Thymus (tissue), 11 donors: ENCODE results near the gene AGK. TPM values are rescaled to one million over a fixed set of nuclear protein-coding genes. Genes with fewer than 3 reads are reported as not detected.

Experiments
- DNase-seq, 9 donors: peaks; one replicate each; pipeline ENCODE4 v3.0.0-alpha.2; 2013; ENCODE audit warnings: low spot score in 9 of 9, low read depth in 6 of 9, missing footprints in 1 of 9
- H3K27ac ChIP-seq, 2 donors: one replicate each; pipeline ENCODE4 v1.5.1; 2013; ENCODE audit warnings: control low read depth in 1 of 2, low read depth in 1 of 2, low read length in 1 of 2, mild to moderate bottlenecking in 1 of 2, moderate library complexity in 1 of 2
- H3K27me3 ChIP-seq, 2 donors: one replicate each; pipeline ENCODE4 v1.5.1; 2013; ENCODE audit warnings: low read length in 1 of 2; ENCODE audit not compliant: control insufficient read depth in 2 of 2, insufficient read depth in 1 of 2
- H3K36me3 ChIP-seq, 2 donors: one replicate each; pipeline ENCODE4 v1.5.1; 2013; ENCODE audit warnings: low read length in 1 of 2, mild to moderate bottlenecking in 1 of 2, moderate library complexity in 1 of 2; ENCODE audit not compliant: control insufficient read depth in 2 of 2, insufficient read depth in 2 of 2
- H3K4me1 ChIP-seq, 2 donors: one replicate each; pipeline ENCODE4 v1.5.1; 2013; ENCODE audit warnings: low read length in 2 of 2; ENCODE audit not compliant: control insufficient read depth in 2 of 2, insufficient read depth in 2 of 2
- H3K4me3 ChIP-seq, 2 donors: one replicate each; pipeline ENCODE4 v1.5.1; 2013; ENCODE audit warnings: low read length in 2 of 2, control low read depth in 1 of 2, mild to moderate bottlenecking in 1 of 2
- H3K9me3 ChIP-seq, 2 donors: one replicate each; pipeline ENCODE4 v1.5.1; 2013; ENCODE audit warnings: low read length in 1 of 2, mild to moderate bottlenecking in 1 of 2; ENCODE audit not compliant: control insufficient read depth in 2 of 2, insufficient read depth in 1 of 2
- WGBS: extraction: QIAGEN DNeasy Blood & Tissue Kit; methylation state at CpG from one replicate; pipeline ENCODE4 v1.1.7; 2013; 5-methylcytosine and 5-hydroxymethylcytosine counted together
- polyA plus RNA-seq: library from polyadenylated mRNA; stranded (reverse); fragments of 200-250 nt; gene quantifications from one replicate; pipeline ENCODE4 v1.2.3, GENCODE V29; 2013
- total RNA-seq: library from RNA; stranded (reverse); fragments of 120-200 nt; gene quantifications from one replicate; pipeline ENCODE4 v1.2.4, GENCODE V29; 2013
- donor health status: healthy.

AGK gene
- total and polyA plus RNA-seq, 2 donors, result 17.5 to 25.6 TPM

DNA sequence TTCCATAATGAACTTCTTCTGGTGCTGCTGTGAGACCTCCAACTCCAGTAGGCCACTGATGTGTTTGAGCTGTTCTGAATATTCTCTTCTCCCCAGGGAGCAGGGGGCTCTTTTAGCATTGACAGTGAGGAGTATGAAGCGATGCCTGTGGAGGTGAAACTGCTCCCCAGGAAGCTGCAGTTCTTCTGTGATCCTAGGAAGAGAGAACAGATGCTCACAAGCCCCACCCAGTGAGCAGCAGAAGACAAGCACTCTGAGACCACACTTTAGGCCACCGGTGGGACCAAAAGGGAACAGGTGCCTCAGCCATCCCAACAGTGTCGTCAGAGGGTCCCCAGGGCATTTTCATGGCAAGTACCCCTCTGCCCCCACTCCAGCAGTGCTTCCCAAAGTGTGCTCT is 101.5 kb downstream of the AGK start:
- Histone ChIP-seq H3K27me3 (no peaks in the 10 kb centered on the region), H3K27ac (no peak overlapping the region), H3K36me3 (peaks cover 0 to 30% of the 10 kb centered on the region in 2 donors), H3K9me3 (no peaks in the 10 kb centered on the region), H3K4me1 (no peaks in the 10 kb centered on the region), H3K4me3 (no peak overlapping the region)
- DNase-seq, result no peak
- WGBS, result 81% methylated on average over 3 of the region's 3 CpGs

- DNase-seq, result peak; percentile 27 to 86 (median 55)
- H3K27me3 ChIP-seq, result no peaks in the 10 kb centered on the region
- no peak overlapping the region for H3K27ac ChIP-seq
- no peaks in the 10 kb centered on the region for H3K9me3 ChIP-seq
- H3K4me3 ChIP-seq, result no peak overlapping the region
- H3K4me1 ChIP-seq, result no peaks in the 10 kb centered on the region
- WGBS, result 38% methylated on average over 3 of the region's 3 CpGs
- peaks cover 2 to 30% of the 10 kb centered on the region in 2 donors for H3K36me3 ChIP-seq
Measured at GRCh38 chr7:141654551-141654950, 103.3 kb downstream of the AGK start.

- DNase-seq, result no peak
- 96% methylated on average over 6 of the region's 6 CpGs for WGBS
- peaks cover 13 to 33% of the 10 kb centered on the region in 2 donors for H3K36me3 ChIP-seq
- no peaks in the 10 kb centered on the region for H3K9me3 ChIP-seq
- H3K27me3 ChIP-seq, result no peaks in the 10 kb centered on the region
- peaks cover 0 to 3% of the 10 kb centered on the region in 2 donors for H3K4me1 ChIP-seq
- H3K4me3 ChIP-seq, result no peak overlapping the region
- H3K27ac ChIP-seq, result no peak overlapping the region
Measured at GRCh38 chr7:141659501-141659900, 108.3 kb downstream of the AGK start.

GRCh38 chr7:141660259-141660658 is 109.0 kb downstream of the AGK start:
- H3K27ac ChIP-seq, result no peak overlapping the region

DNA sequence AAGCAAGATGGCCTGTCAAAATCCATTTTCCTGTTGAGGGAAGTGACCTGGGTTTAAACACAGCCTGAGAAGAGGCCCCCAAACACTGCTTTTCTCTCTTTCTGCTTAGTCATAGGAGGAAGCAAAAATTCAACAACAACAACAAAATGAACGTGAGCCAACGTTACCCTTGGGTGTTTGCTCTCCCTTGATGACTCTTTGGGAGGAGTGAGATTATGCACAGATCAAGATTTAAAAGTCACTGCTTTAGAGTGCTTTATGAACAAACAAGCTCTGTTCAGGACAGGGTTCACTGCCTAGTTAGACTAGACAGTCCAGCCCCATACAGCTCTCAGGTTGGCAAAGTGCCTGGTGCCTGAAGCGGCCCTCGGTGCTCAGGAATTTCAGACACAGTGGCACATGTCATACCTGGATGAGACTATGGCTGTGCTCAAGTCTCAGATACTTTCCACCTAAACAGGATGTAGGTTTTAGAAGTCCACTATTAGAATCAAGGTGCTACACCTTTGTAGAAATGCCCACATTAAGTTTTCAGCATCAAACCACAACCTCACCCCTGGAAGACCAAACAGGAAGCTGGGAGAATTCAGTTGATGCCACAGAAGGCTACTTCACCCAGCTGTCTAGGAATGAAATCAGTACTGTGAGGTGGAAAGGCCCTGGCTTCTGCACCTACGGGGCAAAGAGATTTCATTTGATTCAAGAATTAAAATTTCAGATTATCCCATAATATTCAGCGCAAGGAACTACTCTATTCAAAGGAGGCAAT is 112.1 kb downstream of the AGK start:
- Histone ChIP-seq H3K4me1 (peaks cover 0 to 3% of the 10 kb centered on the region in 2 donors), H3K36me3 (peaks cover 18 to 37% of the 10 kb centered on the region in 2 donors), H3K9me3 (no peaks in the 10 kb centered on the region), H3K27me3 (no peaks in the 10 kb centered on the region), H3K4me3 (no peak overlapping the region), H3K27ac (no peak overlapping the region)
- 35% methylated on average over 6 of the region's 6 CpGs for WGBS
- no peak for DNase-seq

More at GRCh38 chr7:141660259-141660658, 109.0 kb downstream of the AGK start:
- Histone ChIP-seq H3K9me3 (no peaks in the 10 kb centered on the region), H3K36me3 (peaks cover 18 to 40% of the 10 kb centered on the region in 2 donors), H3K4me3 (no peak overlapping the region), H3K4me1 (peaks cover 0 to 3% of the 10 kb centered on the region in 2 donors), H3K27me3 (no peaks in the 10 kb centered on the region)
- 36% methylated on average over 4 of the region's 4 CpGs for WGBS
- no peak for DNase-seq

- no peak for DNase-seq
- H3K4me1 ChIP-seq, result peaks cover 0 to 3% of the 10 kb centered on the region in 2 donors
- no peak overlapping the region for H3K4me3 ChIP-seq
- H3K27me3 ChIP-seq, result no peaks in the 10 kb centered on the region
- H3K36me3 ChIP-seq, result peaks cover 18 to 37% of the 10 kb centered on the region in 2 donors
- H3K27ac ChIP-seq, result no peak overlapping the region
- no peaks in the 10 kb centered on the region for H3K9me3 ChIP-seq
- 98% methylated on average over 6 of the region's 6 CpGs for WGBS
Measured at GRCh38 chr7:141664450-141664849, 113.2 kb downstream of the AGK start.

GRCh38 chr7:141665208-141666035 is 114.2 kb downstream of the AGK start:
- no peak overlapping the region for H3K27ac ChIP-seq
- 98% methylated on average over 18 of the region's 18 CpGs for WGBS
- H3K9me3 ChIP-seq, result no peaks in the 10 kb centered on the region
- H3K4me3 ChIP-seq, result no peak overlapping the region
- no peaks in the 10 kb centered on the region for H3K27me3 ChIP-seq
- peaks cover 14 to 31% of the 10 kb centered on the region in 2 donors for H3K36me3 ChIP-seq
- peaks cover 0 to 3% of the 10 kb centered on the region in 2 donors for H3K4me1 ChIP-seq
- no peak for DNase-seq

- no peak overlapping the region for H3K4me3 ChIP-seq
- no peaks in the 10 kb centered on the region for H3K9me3 ChIP-seq
- H3K27me3 ChIP-seq, result no peaks in the 10 kb centered on the region
- no peak for DNase-seq
- 96% methylated on average over 4 of the region's 4 CpGs for WGBS
- H3K36me3 ChIP-seq, result peaks cover 14 to 31% of the 10 kb centered on the region in 2 donors
- no peak overlapping the region for H3K27ac ChIP-seq
- H3K4me1 ChIP-seq, result peaks cover 0 to 3% of the 10 kb centered on the region in 2 donors
Measured at GRCh38 chr7:141666071-141666470, 114.9 kb downstream of the AGK start.

DNA sequence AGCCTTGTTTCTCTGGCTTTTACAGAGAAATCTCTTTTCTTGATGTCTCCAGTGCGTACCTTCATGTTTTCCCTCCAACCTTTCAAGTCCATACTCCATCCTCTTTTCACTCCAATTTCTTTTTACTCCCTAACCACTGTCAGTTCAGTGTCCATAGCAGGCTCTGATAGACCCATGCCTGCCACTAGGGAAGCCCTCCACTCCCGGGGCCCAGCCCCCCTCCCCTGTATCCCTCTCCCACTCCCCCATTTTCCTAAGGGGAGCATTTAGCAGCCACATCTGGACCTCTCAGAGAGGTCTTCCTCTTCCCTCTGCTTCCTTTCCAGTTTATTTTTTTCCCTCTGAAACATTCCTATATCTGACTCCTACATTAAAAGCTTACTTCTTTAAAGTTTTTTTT is 117.6 kb downstream of the AGK start:
- Histone ChIP-seq H3K36me3 (peaks cover 17 to 23% of the 10 kb centered on the region in 2 donors), H3K4me3 (no peak overlapping the region)
- 93% methylated on average over 2 of the region's 2 CpGs for WGBS

More for the DNA sequence above, 117.6 kb downstream of the AGK start:
- Histone ChIP-seq H3K27me3 (no peaks in the 10 kb centered on the region), H3K4me1 (no peaks in the 10 kb centered on the region), H3K9me3 (no peaks in the 10 kb centered on the region), H3K27ac (no peak overlapping the region)
- no peak for DNase-seq
